GM18511 (cell line): Measurements from ENCODE around the gene EMC6.
"Not testable (repeated sequence)": the region's sequence is repeated elsewhere in the genome, so short reads cannot be mapped to it uniquely, and the experiment has no call there.

Source experiments
- ATAC-seq: cut with Tn5 transposase; IDR thresholded peaks from one replicate; pipeline ENCODE4 v1.9.1; 2021; ENCODE audit warnings: mild to moderate bottlenecking, moderate library complexity; ENCODE audit not compliant: unreplicated experiment

The EMC6 gene

GRCh38 chr17:3704931-3705717 lies 36.5 kb downstream of the EMC6 start:
- ATAC-seq, result no peak

- not testable (repeated sequence) for ATAC-seq
These were observed 37.0 kb downstream of the EMC6 start for GRCh38 chr17:3705718-3705984.

- no peak for ATAC-seq
These were observed 39.8 kb downstream of the EMC6 start for GRCh38 chr17:3708366-3708765.

DNA sequence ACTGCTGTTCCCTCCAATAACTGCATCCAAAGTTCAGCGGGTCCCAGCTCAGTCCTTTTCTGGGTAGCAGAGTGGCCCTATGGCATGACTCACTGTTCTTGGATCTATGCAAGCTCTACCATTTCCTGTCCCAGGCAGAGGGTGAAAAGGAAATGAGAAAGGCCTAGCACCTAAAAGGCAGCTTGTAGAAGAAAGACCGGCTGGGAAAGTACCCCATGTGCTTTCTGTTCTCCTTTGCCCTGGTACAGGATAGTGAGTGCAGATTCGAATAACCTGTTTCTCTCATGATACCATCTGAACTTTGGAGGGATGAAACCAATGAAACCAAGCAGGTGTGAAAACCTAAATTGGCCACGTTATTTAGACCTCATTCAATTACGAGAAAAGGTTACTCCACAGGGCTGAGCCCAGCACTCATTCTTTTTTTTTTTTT lies 42.4 kb downstream of the EMC6 start:
- peak; percentile 90 for ATAC-seq

DNA sequence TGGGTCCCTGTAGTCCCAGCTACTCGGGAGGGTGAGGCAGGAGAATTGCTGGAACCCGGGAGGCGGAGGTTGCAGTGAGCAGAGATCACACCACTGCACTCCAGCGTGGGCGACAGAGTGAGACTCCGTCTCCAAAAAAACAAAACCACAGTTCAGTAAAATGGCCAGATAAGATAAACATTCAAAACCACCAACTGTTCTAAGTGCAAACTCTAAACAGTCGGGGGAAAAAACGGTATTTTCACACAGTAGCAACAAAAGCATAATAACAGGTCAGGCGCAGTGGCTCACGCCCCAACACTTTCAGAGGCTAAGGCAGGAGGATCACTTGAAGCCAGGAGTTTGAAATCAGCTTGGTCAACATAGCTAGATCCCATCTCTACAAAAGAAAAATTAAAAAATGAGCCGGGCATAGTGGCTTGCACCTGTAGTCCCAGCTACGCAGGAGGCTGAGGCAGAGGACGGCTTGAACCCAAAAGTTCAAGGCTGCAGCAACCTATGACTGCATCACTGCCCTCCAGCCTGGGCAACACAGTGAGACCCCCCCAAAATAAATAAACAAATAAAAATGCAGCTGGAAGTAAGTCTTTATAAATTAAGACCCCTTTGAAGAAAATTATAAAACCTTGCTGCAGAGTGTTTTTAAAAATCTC lies 44.3 kb downstream of the EMC6 start:
- no peak for ATAC-seq

DNA sequence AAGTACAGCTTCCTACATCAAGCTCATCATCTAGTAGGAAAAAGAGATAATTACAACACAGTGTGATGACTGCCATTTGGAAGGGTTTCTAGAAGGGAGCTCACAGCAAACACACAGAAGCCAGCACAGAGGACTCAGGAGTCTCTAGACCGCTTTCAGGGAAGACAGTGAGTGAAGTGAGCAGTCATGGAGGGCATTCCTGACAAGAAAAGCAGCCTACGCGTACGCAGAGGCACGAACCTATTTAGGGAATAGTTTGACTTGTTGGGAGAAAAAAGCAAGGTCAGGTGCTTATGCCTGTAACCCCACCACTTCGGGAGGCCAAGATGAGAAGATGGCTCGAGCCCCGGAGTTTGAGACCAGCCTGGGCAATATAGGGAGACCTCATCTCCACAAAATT lies 46.7 kb downstream of the EMC6 start:
- no peak for ATAC-seq

- no peak for ATAC-seq
These were observed 49.6 kb downstream of the EMC6 start for GRCh38 chr17:3718201-3718600.

DNA sequence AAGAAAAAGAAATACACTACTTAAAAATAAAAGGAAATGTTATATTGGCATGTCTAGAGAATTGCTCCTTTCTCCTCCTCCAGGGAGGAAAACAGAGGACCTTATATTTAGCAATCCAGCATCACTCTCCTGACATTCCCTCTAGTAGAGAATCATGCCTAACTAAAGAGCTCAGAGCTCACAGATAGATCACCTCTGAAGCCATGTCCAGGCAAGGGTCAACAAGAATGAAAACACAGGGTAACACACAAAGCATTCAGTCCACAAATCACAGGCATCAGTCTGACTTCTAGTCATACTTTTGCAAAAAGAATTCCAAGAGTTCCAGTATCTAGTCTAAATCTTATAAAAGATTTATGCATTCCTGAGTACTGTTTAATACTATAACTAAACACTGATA lies 50.7 kb downstream of the EMC6 start:
- no peak for ATAC-seq
